Left ventricle myocardium inferior (tissue), 1 donor: ENCODE measurements around the gene RSPH6A. TPM values are rescaled to one million over a fixed set of nuclear protein-coding genes. Genes with fewer than 3 reads are reported as not detected.

Experiments
- DNase-seq: peaks from one replicate; pipeline ENCODE4 v3.0.0-alpha.2; 2020
- H3K27ac ChIP-seq: fragments of 200-600 bp; replicated peaks from 2 replicates; pipeline ENCODE4 v1.8.0; 2021
- H3K27me3 ChIP-seq: fragments of 200-600 bp; 2 replicates; pipeline ENCODE4 v1.8.0; 2021; ENCODE audit warnings: low read depth
- H3K36me3 ChIP-seq: fragments of 200-600 bp; 2 replicates; pipeline ENCODE4 v1.8.0; 2021
- H3K4me1 ChIP-seq: fragments of 200-600 bp; 2 replicates; pipeline ENCODE4 v1.8.0; 2021
- H3K4me3 ChIP-seq: fragments of 200-600 bp; 2 replicates; pipeline ENCODE4 v1.8.0; 2021; ENCODE audit warnings: mild to moderate bottlenecking, moderate library complexity
- H3K9me3 ChIP-seq: fragments of 200-600 bp; replicated peaks from 2 replicates; pipeline ENCODE4 v1.8.0; 2021
- CTCF ChIP-seq: fragments of 200-600 bp; IDR thresholded peaks from 2 replicates; pipeline ENCODE4 v1.8.0; 2021; ENCODE audit warnings: antibody characterized with exemption, mild to moderate bottlenecking, borderline replicate concordance
- intact Hi-C: fragments of 100-400 bp; cut with micrococcal nuclease; formaldehyde crosslinking; loops from one replicate; pipeline ENCODE4 v1.11.0; 2022
- total RNA-seq: library from RNA; stranded (reverse); fragmentation: NEBNext Ultra II Directional; extraction: Animal tissue kit (Norgen Biotek cat#: 25700); gene quantifications from one replicate; pipeline ENCODE4 v1.2.1, GENCODE V29; 2021
- donor health status: DM: no; HTN: yes; CAD: no; lungs with severe emphysema.

Gene RSPH6A
- total RNA-seq, 1 donor from 2014 or later: not detected

- H3K36me3 ChIP-seq: peaks cover 98% of the 10 kb centered on the region
- DNase-seq: no peak
- peaks cover 5% of the 10 kb centered on the region for H3K4me1 ChIP-seq
- H3K4me3 ChIP-seq: no peak overlapping the region
- H3K27ac ChIP-seq: no peak overlapping the region
- no peaks in the 10 kb centered on the region for H3K27me3 ChIP-seq
- H3K9me3 ChIP-seq: no peaks in the 10 kb centered on the region
- intact Hi-C loops: no loop called here
- no peak for TF ChIP-seq CTCF
Observed at GRCh38 chr19:45827459-45828093, 12.5 kb upstream of the RSPH6A start.

- Histone ChIP-seq H3K4me3 (no peak overlapping the region), H3K36me3 (peaks cover 96% of the 10 kb centered on the region), H3K4me1 (peaks cover 5% of the 10 kb centered on the region), H3K27me3 (no peaks in the 10 kb centered on the region), H3K27ac (no peak overlapping the region), H3K9me3 (no peaks in the 10 kb centered on the region)
- no peak for TF ChIP-seq CTCF
- no peak for DNase-seq
- intact Hi-C loops: no loop called here
Observed at GRCh38 chr19:45826934-45827333, 11.8 kb upstream of the RSPH6A start.

GRCh38 chr19:45825917-45826893 lies 11.1 kb upstream of the RSPH6A start:
- TF ChIP-seq CTCF: no peak
- no peaks in the 10 kb centered on the region for H3K27me3 ChIP-seq
- H3K4me3 ChIP-seq: no peak overlapping the region
- H3K9me3 ChIP-seq: no peaks in the 10 kb centered on the region
- no peak for DNase-seq
- peaks cover 5% of the 10 kb centered on the region for H3K4me1 ChIP-seq
- intact Hi-C loops: no loop called here
- no peak overlapping the region for H3K27ac ChIP-seq
- peaks cover 94% of the 10 kb centered on the region for H3K36me3 ChIP-seq

GRCh38 chr19:45825263-45825605 lies 10.1 kb upstream of the RSPH6A start:
- no peak overlapping the region for H3K27ac ChIP-seq
- peaks cover 92% of the 10 kb centered on the region for H3K36me3 ChIP-seq
- TF ChIP-seq CTCF: no peak
- H3K4me1 ChIP-seq: peaks cover 5% of the 10 kb centered on the region
- no peaks in the 10 kb centered on the region for H3K9me3 ChIP-seq
- no peak overlapping the region for H3K4me3 ChIP-seq
- intact Hi-C loops: no loop called here
- no peaks in the 10 kb centered on the region for H3K27me3 ChIP-seq
- no peak for DNase-seq

GRCh38 chr19:45824531-45825262 lies 9.6 kb upstream of the RSPH6A start:
- H3K36me3 ChIP-seq: peaks cover 92% of the 10 kb centered on the region
- TF ChIP-seq CTCF: no peak

More at GRCh38 chr19:45824531-45825262, 9.6 kb upstream of the RSPH6A start:
- DNase-seq: no peak
- no peak overlapping the region for H3K4me3 ChIP-seq
- H3K4me1 ChIP-seq: peaks cover 5% of the 10 kb centered on the region
- no peaks in the 10 kb centered on the region for H3K9me3 ChIP-seq
- no peaks in the 10 kb centered on the region for H3K27me3 ChIP-seq
- intact Hi-C loops: no loop called here
- no peak overlapping the region for H3K27ac ChIP-seq
